HTERT RPE-1 (cell line): Measurements from ENCODE around the gene MOB3B.

Experiments
- in situ Hi-C: fragments of 300-500 bp; cut with MboI; formaldehyde crosslinking; loops from 4 replicates; pipeline ENCODE4 v1.14.3; 2020; ENCODE audit warnings: low sequenced_read_pairs

The MOB3B gene

GRCh38 chr9:27542508-27542907 lies 12.9 kb upstream of the MOB3B start:
- in situ Hi-C loops = no loop called here

DNA sequence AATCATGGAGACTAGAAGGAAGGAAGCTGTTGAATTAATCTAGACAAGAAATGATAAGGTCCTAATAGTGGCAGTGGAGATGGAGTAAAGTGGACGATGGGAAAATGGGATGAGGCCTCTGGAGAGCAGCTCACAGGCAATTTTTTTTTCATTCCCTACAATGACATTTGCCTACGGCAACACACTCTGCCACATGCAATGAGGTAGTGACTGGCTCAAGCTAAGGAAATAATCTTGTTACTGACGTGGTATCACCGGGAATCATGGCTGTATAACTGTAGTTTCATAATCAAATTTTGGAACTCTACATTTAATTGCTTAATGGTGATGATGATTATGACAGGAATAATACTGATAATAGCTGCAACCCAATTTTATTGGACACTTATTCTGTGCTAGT lies 12.1 kb upstream of the MOB3B start:
- in situ Hi-C loops = no loop called here

GRCh38 chr9:27540502-27540901 lies 10.9 kb upstream of the MOB3B start:
- in situ Hi-C loops = no loop called here

DNA sequence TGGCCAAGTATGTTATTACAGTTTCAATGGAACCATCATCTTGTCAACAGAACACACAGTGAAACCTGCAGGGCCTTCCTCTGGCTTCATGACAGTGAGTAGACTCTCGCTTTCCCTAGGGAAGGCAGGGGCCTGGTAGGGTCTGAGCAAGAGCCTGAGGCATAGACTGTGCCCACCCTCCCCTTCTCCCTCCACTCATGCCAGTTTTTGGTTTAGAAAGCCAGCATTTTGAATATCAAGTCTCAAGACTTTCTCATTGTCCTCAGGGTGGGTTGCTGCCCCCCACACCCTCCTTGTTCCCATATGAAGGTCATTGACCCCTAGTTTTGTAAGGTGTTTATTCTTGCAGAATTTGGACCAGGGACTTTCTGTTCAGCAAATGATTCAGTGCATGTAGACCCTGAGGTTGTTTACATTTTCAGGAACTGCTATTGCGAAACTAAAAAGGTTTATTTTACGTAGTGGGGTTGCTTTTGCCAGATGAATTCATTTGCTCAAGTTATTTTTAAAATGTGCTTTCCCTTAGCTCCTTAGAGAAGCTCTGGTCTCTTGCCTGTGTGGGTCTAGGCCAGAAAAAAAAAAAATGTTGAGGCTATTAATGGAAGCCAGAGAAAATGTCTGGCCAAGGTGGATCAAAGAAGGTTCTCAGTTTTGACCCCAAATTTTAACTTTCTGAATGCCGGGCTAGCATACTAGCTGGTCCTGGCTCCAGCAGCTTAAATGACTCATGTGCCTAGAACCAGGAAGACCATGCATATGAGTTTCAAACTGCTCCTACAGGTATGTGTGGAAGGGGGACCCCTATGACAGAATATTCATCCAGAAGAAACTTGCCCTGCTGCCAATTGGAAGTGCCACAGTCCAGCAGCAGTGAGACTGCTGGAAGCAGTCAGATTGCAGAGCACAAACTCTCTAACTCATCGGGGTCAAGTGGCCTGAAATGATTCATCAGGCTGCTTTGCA lies 10.1 kb upstream of the MOB3B start:
- in situ Hi-C loops = no loop called here

DNA sequence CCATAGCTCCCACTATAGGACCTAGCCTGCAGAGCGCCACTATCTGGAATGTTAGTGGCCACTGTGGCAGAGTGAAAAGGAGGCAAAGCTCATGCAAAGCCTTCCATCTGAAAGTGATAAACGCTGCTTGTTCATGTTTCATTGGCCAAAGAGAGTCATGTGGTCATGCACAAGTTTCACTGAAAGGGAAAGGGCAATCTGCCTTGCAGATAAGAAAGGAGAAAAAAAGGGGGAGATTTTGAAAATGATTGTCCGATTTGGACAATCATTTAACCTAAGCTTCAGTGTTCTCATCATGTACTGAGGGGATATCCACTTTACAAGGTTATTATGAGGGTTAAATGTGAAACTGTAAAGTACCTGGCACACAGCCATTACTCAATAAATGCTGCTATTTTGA lies 9.0 kb upstream of the MOB3B start:
- in situ Hi-C loops = no loop called here

DNA sequence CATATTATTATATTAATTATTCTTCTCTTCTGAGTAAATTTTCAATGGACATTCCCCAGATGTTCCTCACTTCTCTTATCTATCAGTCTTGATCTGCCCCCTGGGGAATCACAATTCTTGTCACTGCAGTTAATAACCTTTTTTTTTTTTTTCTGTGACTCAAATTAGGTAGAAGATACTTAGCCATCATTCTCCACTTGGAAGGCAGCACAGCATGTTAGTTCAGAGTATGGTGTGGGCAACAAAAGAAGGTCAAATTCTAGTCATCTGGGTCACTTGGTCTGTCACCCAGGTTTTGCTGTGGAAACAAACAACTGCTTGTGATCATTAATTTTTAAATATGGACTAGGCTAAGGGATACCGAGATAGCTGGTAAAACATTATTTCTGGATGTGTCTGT lies 8.1 kb upstream of the MOB3B start:
- in situ Hi-C loops = no loop called here

DNA sequence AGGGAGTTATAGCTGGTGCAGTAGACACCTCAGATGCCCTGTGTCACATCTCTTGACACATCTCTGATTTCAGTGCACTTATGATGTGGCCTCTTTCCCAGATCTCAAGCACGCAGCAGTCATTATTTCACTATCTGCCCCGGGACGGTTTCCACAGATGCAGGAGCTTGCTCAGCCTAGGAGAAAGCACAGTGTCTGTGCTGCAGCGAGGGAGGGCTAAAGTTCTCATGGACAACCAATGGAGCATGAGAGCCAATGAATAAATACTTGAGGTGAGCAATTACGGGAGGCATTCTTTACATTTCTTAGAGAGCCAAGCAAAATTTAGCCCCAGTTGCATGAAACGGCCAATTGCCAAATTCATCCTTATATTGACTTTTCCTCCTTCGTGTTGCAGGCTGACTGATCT lies 7.4 kb upstream of the MOB3B start:
- in situ Hi-C loops = no loop called here

- in situ Hi-C loops = no loop called here
Measured at GRCh38 chr9:27536168-27536567, 6.6 kb upstream of the MOB3B start.

DNA sequence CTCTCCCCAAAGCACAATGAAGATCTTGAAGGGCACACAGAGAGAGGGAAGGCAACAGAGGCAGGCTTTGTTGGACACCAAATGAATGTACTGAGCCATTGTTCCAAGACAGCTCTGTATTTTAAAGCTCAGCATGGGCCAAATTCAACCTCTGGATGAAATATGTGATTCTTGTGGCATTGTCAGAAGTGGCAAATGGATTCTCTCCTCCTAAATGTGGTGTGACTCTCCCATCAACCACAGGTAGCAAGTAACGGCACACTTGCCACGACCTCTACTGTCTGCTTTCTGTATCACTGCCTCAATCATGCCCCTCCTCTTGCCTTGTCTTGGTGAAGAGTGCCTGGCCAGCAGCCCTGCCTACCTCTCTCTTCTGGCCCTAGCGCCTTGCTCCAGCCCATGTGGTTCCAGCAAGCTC lies 6.1 kb upstream of the MOB3B start:
- in situ Hi-C loops = no loop called here

DNA sequence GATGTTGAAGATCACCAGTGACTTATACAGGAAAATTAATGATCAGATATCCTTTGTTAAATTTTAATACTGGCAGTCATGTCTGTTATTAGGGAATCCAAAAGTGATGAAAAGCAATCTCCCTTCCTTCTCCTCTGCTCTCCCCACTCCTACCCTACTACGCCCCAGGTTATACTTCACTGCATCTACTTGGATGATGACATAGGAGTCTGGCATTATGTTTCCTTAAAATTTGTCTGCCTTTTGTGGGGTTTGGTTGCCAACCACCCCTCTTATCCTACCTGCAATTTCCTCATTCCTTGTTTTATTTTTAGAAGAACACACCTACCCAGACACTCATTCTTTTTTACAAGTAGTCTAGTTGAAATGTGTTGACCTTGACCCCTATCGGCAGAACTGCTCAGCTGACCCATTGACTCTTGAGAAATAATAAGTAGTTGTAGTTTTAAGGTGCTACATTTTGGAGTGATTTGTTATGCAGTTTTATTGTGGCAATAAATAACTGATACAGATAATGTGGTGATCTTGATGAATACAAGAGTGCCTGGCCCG lies 5.1 kb upstream of the MOB3B start:
- in situ Hi-C loops = no loop called here

GRCh38 chr9:27534131-27534530 lies 4.5 kb upstream of the MOB3B start:
- in situ Hi-C loops = no loop called here

- in situ Hi-C loops = no loop called here
Measured at GRCh38 chr9:27533311-27533710, 3.7 kb upstream of the MOB3B start.

- in situ Hi-C loops = no loop called here
Measured at GRCh38 chr9:27532046-27532445, 2.4 kb upstream of the MOB3B start.

DNA sequence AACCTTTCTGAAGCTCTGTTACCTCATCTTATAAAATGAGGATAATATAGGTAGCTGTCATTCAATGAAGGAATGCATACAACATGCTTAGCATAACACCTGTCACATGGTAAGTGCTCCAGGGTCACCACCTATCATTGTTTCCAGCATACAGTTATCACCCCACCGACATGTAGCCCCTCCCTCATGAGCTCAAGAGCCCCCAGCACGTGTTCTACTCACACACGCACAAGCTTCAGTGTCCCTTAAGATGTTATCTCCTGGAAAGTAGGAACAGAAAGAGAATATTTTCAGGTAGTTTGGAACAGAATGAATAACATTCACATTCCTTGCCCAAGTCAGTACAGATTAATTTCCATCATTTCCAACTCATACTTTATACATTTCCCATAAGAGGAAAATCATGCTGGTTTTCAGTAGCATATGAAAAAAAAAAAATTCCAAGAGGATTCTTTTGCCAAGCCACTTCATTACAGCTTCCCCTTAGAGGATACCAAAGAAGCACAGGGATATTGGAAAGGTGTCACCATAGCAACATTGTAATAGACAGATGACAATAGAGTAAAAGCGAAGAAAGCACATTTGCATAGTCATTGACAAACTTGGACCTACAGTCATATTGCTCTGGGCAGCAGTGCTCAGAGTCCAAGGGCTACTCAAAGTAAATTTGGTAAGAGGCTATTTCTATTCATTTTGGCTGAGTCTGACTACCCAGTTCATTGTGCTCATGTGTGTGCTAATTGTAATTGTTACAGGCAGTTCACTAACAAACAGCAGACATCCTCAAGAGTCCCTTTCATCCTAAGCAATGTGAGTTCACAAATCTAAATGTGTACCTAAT lies 1.5 kb upstream of the MOB3B start:
- in situ Hi-C loops = no loop called here

DNA sequence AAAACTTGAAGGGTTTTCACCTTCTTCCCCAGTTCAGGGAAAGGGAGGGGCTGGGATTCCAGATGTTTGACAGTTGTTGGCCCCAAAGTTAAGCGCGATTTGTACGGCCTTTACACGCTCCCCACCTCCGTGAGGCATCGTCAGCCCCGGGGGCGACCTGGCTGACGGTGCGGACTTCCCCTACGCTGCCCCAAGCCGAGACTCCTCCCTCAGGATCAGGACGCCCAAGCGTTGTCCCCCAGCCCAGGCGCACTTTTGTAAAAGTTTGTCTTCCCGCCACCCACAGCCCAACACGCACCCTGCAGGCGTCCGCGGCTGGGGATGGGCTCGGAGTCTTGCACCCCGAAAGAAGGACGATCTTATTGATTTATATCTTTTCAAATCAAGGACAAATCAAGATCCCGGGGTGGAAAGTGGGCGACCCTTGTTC lies 713 bp downstream of the MOB3B start:
- in situ Hi-C loops = no loop called here

DNA sequence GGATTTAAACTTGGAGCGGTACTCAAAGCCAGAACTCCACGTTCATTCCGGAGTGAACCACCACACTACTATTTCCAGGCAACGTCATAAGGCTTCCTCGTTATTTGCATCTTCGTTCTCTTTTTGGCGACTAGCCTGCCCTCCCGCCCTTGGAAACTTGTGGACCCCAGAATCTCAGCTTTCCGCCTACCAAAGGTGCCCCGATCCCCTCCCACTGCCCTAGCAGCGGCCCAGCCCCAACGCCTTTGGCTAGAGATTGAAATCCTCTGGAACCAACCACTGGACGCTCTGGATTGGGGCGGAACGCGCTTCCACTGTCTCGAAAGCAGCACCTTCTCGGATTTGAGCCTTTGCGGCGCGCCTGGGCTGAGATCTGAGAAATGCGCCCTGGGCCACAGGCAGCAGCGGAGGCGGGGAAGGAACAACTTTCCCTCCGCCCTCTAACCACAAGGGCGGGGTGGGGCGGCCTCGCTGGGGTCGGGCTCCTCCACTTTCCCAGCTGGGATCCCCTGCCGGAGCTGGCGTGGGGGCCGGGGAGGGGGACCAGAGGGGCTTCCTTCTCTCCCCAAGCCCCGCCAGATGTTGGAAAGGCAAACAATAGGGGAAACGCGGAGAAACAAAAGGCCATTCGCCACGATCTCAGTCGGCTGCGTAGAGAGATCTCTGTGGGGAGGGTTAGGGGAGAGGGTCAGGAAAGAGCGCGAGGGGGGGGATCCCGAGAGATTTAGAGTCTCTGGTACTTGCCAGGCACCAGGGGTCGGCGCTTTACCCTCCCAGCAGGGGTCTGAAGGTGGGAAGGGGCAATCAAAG lies 1.3 kb downstream of the MOB3B start:
- in situ Hi-C loops = no loop called here

DNA sequence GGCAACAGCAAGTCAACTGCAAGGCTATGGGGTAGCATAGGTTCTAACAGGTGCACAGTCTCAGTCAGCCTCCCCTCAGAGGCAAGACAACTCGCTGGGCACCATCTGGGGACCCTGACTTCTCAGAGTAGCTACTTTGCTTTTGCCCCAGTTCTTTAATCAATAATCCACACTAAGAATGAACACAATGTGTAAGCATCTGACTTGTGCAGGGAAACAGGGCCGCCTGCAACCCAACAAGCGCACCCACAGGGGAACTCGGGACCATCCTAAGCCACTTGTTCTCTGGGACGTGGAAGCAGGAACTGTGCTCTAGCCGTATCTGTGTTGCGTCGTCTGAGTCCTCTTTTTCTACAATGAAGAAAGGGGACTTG lies 1.9 kb downstream of the MOB3B start:
- in situ Hi-C loops = no loop called here

GRCh38 chr9:27524236-27524635 lies 5.4 kb downstream of the MOB3B start, which contains the start of gene IFNK:
Gene IFNK (plus strand): TSS chr9:27524290. CDS start chr9:27524337, 47 bp downstream.
- in situ Hi-C loops = no loop called here

GRCh38 chr9:27523141-27523540 lies 6.5 kb downstream of the MOB3B start:
- in situ Hi-C loops = no loop called here

DNA sequence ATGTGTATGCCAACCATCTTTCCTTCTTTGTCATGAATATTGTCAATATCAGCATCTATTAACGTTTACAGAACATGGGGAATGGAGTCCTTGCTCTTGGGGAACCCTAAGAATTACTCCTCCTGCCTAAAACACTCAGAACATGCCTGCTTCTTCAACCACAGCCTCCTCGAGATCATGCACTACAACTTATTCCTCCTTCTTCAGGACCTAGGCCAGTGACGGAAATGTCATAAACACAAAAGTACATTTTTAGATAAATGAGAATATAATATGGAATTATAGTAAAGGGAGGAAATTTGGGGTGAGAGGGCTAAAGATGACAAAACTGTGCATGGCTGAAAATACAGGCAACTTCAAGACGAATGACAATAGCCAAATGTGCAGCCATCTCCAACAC lies 8.6 kb downstream of the MOB3B start:
- in situ Hi-C loops = no loop called here
